Loucy (cell line): Measurements from ENCODE around the gene DONSON.

Source experiments
- EZH2phosphoT487 ChIP-seq: fragments of 200-600 bp; IDR thresholded peaks from 2 replicates; pipeline ENCODE4 v1.6.1; 2018; ENCODE audit warnings: antibody characterized with exemption, mild to moderate bottlenecking, moderate library complexity, borderline replicate concordance
- TF ChIP-seq, protein P1 (sequence below): fragments of 200-600 bp; sonication (generic); conservative IDR thresholded peaks from 2 replicates; pipeline ENCODE4 v1.5.1; 2014; ENCODE audit warnings: mild to moderate bottlenecking, antibody characterized with exemption, low read length

DNA sequence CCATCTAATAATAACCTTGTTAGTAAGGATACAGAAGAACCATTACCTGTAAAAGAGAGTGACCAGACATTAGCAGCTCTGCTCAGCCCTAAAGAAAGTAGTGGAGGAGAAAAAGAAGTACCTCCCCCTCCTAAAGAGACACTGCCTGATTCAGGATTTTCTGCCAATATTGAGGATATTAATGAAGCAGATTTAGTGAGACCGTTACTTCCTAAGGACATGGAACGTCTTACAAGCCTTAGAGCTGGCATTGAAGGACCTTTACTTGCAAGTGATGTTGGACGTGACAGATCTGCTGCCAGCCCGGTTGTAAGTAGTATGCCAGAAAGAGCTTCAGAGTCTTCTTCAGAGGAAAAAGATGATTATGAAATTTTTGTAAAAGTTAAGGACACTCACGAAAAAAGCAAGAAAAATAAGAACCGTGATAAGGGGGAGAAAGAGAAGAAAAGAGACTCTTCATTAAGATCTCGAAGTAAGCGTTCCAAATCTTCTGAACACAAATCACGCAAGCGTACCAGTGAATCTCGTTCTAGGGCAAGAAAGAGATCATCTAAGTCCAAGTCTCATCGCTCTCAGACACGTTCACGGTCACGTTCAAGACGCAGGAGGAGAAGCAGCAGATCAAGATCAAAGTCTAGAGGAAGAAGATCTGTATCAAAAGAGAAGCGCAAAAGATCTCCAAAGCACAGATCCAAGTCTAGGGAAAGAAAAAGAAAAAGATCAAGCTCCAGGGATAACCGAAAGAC is 34.1 kb downstream of the DONSON start:
- TF ChIP-seq, protein P1, sequence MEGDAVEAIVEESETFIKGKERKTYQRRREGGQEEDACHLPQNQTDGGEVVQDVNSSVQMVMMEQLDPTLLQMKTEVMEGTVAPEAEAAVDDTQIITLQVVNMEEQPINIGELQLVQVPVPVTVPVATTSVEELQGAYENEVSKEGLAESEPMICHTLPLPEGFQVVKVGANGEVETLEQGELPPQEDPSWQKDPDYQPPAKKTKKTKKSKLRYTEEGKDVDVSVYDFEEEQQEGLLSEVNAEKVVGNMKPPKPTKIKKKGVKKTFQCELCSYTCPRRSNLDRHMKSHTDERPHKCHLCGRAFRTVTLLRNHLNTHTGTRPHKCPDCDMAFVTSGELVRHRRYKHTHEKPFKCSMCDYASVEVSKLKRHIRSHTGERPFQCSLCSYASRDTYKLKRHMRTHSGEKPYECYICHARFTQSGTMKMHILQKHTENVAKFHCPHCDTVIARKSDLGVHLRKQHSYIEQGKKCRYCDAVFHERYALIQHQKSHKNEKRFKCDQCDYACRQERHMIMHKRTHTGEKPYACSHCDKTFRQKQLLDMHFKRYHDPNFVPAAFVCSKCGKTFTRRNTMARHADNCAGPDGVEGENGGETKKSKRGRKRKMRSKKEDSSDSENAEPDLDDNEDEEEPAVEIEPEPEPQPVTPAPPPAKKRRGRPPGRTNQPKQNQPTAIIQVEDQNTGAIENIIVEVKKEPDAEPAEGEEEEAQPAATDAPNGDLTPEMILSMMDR = no peak
- no peak for TF ChIP-seq EZH2phosphoT487
